GM12801 (cell line): Measurements from ENCODE around the gene PTPRG.

ENCODE experiments used
- CTCF ChIP-seq: IDR thresholded peaks from one replicate; pipeline ENCODE4 v1.5.1; 2011; ENCODE audit warnings: control low read depth; ENCODE audit not compliant: insufficient read length; ENCODE audit errors: extremely low read depth

Gene PTPRG

GRCh38 chr3:61687206-61687605 is 125.8 kb downstream of the PTPRG start:
- no peak for TF ChIP-seq CTCF

- TF ChIP-seq CTCF = no peak
Measured at GRCh38 chr3:61687663-61688306, 126.4 kb downstream of the PTPRG start.

GRCh38 chr3:61688307-61688984 is 127.1 kb downstream of the PTPRG start:
- TF ChIP-seq CTCF = no peak

- no peak for TF ChIP-seq CTCF
Measured at GRCh38 chr3:61690016-61690415, 128.6 kb downstream of the PTPRG start.

- TF ChIP-seq CTCF = no peak
Measured at GRCh38 chr3:61691466-61691865, 130.1 kb downstream of the PTPRG start.

GRCh38 chr3:61697301-61697700 is 135.9 kb downstream of the PTPRG start:
- no peak for TF ChIP-seq CTCF

GRCh38 chr3:61699622-61700021 is 138.3 kb downstream of the PTPRG start:
- no peak for TF ChIP-seq CTCF
